Measurements from ENCODE around the gene TSC22D1. TPM values are rescaled to one million over a fixed set of nuclear protein-coding genes. Genes with fewer than 3 reads are reported as not detected.

The TSC22D1 gene
- total RNA-seq, 4 donors from 2014 or later, result 199 to 263 (median 248) TPM

GRCh38 chr13:44618326-44618725 lies 42.2 kb upstream of the TSC22D1 start:
- Histone ChIP-seq H3K4me1 (no peaks in the 10 kb centered on the region), H3K4me3 (no peak overlapping the region), H3K9me3 (no peaks in the 10 kb centered on the region), H3K27me3 (no peaks in the 10 kb centered on the region), H3K27ac (replicated peaks in 1 of 4) (no peak overlapping the region), H3K36me3 (no peaks in the 10 kb centered on the region)
- TF ChIP-seq POLR2AphosphoS5 (IDR thresholded peaks at IDR 0.05) (no peak), POLR2A (IDR thresholded peaks at IDR 0.05; ENCODE audit: low read depth) (no peak), EP300 (IDR thresholded peaks at IDR 0.05) (no peak), CTCF (IDR thresholded peaks at IDR 0.05) (no peak)
- intact Hi-C loops (cut with DNase I), result no loop called here
- no peak for DNase-seq (ENCODE audit: extremely low spot score)
- 83% methylated on average over 1 of the region's 1 CpG for WGBS

GRCh38 chr13:44617648-44618047 lies 41.5 kb upstream of the TSC22D1 start:
- H3K9me3 ChIP-seq, result no peaks in the 10 kb centered on the region
- no peaks in the 10 kb centered on the region for H3K36me3 ChIP-seq
- 81% methylated on average over 11 of the region's 11 CpGs for WGBS
- no peaks in the 10 kb centered on the region for H3K27me3 ChIP-seq
- H3K4me1 ChIP-seq, result no peaks in the 10 kb centered on the region
- H3K4me3 ChIP-seq, result no peak overlapping the region
- TF ChIP-seq CTCF (IDR thresholded peaks at IDR 0.05) (no peak), POLR2AphosphoS5 (IDR thresholded peaks at IDR 0.05) (no peak), EP300 (IDR thresholded peaks at IDR 0.05) (no peak), POLR2A (IDR thresholded peaks at IDR 0.05; ENCODE audit: low read depth) (no peak)
- no peak overlapping the region for H3K27ac ChIP-seq (replicated peaks in 1 of 4)
- intact Hi-C loops (cut with DNase I), result no loop called here
- DNase-seq (ENCODE audit: extremely low spot score), result no peak

- Histone ChIP-seq H3K27me3 (no peaks in the 10 kb centered on the region), H3K27ac (replicated peaks in 1 of 4) (no peak overlapping the region), H3K9me3 (peaks cover 0 to 13% (median 3%) of the 10 kb centered on the region in 4 donors), H3K36me3 (no peaks in the 10 kb centered on the region), H3K4me3 (no peak overlapping the region), H3K4me1 (no peaks in the 10 kb centered on the region)
- WGBS, result 92% methylated on average over 2 of the region's 2 CpGs
- DNase-seq (ENCODE audit: extremely low spot score), result no peak
- TF ChIP-seq CTCF (IDR thresholded peaks at IDR 0.05) (no peak), POLR2AphosphoS5 (IDR thresholded peaks at IDR 0.05) (no peak), EP300 (IDR thresholded peaks at IDR 0.05) (no peak), POLR2A (IDR thresholded peaks at IDR 0.05; ENCODE audit: low read depth) (no peak)
- intact Hi-C loops (cut with DNase I), result no loop called here
Measured at GRCh38 chr13:44609137-44609536, 33.0 kb upstream of the TSC22D1 start.

GRCh38 chr13:44605721-44606120 lies 29.6 kb upstream of the TSC22D1 start:
- TF ChIP-seq POLR2AphosphoS5 (IDR thresholded peaks at IDR 0.05), result no peak
- Histone ChIP-seq H3K4me1 (no peaks in the 10 kb centered on the region), H3K36me3 (no peaks in the 10 kb centered on the region), H3K4me3 (no peak overlapping the region), H3K27me3 (no peaks in the 10 kb centered on the region), H3K9me3 (peaks cover 0 to 9% (median 2%) of the 10 kb centered on the region in 4 donors), H3K27ac (replicated peaks in 1 of 4) (no peak overlapping the region)
- no peak for DNase-seq (ENCODE audit: extremely low spot score)
- 69% methylated on average over 6 of the region's 6 CpGs for WGBS
- intact Hi-C loops (cut with DNase I), result no loop called here

- Histone ChIP-seq H3K27ac (replicated peaks in 1 of 4) (no peak overlapping the region), H3K4me3 (no peak overlapping the region), H3K9me3 (peaks cover 0 to 5% (median 0%) of the 10 kb centered on the region in 4 donors), H3K36me3 (no peaks in the 10 kb centered on the region), H3K4me1 (no peaks in the 10 kb centered on the region), H3K27me3 (no peaks in the 10 kb centered on the region)
- TF ChIP-seq POLR2A (IDR thresholded peaks at IDR 0.05; ENCODE audit: low read depth) (no peak), POLR2AphosphoS5 (IDR thresholded peaks at IDR 0.05) (no peak), EP300 (IDR thresholded peaks at IDR 0.05) (no peak), CTCF (IDR thresholded peaks at IDR 0.05) (no peak)
- 73% methylated on average over 2 of the region's 2 CpGs for WGBS
- intact Hi-C loops (cut with DNase I), result no loop called here
- no peak for DNase-seq (ENCODE audit: extremely low spot score)
Measured at GRCh38 chr13:44605275-44605674, 29.1 kb upstream of the TSC22D1 start.
